Neural progenitor cell (in vitro differentiated cells): ENCODE measurements around the gene ADAT2.

Experiments used
- EZH2 ChIP-seq: fragments of 200-600 bp; sonication (generic); IDR thresholded peaks from 2 replicates; pipeline ENCODE4 v1.6.1; 2017; ENCODE audit warnings: antibody characterized with exemption, mild to moderate bottlenecking, moderate library complexity
- TF ChIP-seq, protein P1 (sequence below): fragments of 200-600 bp; sonication (generic); IDR thresholded peaks from 2 replicates; pipeline ENCODE4 v1.5.1; 2017; ENCODE audit warnings: antibody characterized with exemption, mild to moderate bottlenecking

GRCh38 chr6:143431226-143431625 lies 19.3 kb downstream of the ADAT2 start:
- TF ChIP-seq, protein P1, sequence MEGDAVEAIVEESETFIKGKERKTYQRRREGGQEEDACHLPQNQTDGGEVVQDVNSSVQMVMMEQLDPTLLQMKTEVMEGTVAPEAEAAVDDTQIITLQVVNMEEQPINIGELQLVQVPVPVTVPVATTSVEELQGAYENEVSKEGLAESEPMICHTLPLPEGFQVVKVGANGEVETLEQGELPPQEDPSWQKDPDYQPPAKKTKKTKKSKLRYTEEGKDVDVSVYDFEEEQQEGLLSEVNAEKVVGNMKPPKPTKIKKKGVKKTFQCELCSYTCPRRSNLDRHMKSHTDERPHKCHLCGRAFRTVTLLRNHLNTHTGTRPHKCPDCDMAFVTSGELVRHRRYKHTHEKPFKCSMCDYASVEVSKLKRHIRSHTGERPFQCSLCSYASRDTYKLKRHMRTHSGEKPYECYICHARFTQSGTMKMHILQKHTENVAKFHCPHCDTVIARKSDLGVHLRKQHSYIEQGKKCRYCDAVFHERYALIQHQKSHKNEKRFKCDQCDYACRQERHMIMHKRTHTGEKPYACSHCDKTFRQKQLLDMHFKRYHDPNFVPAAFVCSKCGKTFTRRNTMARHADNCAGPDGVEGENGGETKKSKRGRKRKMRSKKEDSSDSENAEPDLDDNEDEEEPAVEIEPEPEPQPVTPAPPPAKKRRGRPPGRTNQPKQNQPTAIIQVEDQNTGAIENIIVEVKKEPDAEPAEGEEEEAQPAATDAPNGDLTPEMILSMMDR: no peak
- no peak for TF ChIP-seq EZH2
